Putamen (tissue), 1 donor: Measurements from ENCODE around the gene NDUFAF2.

Experiments used
- DNase-seq: peaks from one replicate; pipeline ENCODE4 v3.0.0-alpha.2; 2016; ENCODE audit warnings: low spot score

Gene NDUFAF2

DNA sequence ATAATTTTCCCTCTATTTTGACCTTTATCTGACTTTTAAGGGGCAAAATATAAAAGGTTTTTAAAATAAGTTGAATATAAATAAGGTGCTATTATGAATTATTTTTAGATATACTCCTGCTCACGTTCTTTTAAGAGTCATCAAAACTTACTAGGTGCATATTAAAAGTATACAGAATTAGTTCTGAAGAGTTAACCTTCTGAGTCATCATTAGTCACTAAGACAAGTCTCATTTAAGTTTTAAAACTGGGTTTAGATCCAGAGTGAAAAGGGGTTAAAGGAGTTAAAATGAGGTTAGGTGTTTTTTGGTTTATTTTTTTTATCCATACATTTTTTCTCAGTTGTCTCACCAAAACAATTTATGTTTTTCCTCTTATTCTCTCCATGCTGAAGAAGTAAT is 175.5 kb downstream of the NDUFAF2 start:
- no peak for DNase-seq

DNA sequence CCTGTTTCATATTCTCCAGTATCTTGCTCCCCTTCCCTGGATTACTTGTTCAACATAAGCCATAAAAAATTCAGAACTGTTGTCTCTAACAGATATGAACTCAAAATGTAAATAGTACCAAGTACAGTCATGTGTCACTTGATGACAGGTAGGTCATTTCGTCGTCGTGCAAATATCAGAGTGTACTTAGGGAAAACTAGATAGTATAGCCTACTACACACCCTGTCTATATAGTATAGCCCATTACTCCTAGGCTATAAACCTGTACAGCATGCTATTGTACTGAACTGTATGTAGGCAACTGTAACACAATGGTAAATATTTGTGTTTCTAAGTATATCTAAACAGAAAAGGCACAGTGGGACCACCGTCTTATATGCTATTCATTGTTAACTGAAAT is 178.1 kb downstream of the NDUFAF2 start:
- no peak for DNase-seq

DNA sequence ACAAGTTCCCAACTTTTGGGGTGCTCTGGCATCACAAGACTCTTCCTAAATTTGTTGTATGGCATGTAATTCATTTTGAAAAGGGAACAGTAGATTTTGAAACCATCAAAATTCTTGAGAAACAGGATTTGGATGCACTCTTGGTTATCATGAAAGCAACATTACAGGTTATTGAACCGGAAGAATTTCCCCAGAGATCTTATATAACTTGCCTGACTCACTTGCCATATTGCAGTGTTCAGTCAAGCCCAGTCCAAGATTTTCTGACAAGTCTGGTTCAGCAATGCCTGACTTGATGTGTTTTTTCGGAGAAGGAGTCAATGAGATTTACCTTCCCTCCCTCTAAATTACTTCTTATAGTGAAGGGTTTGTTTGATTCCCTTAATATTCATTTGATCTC is 185.3 kb downstream of the NDUFAF2 start:
- no peak for DNase-seq

DNA sequence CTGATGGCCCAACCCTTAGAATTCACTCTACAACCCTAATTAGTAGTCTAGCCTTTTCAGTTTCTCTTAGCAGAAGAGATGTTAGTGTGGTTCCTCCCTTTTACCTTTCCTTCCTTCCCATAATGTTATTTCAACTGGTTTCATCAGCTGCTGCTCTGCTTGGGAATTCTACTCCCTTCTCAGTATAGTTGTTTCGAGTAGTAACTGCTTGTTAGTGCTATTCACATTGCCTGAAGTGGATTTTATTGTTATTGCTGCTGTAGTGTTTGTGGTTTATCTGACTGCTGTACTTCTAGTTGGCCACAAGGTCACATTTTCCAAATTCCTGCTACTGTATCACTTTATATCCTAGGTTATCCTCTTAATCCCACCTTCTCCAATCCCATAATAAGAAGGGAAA is 187.6 kb downstream of the NDUFAF2 start:
- DNase-seq = no peak

DNA sequence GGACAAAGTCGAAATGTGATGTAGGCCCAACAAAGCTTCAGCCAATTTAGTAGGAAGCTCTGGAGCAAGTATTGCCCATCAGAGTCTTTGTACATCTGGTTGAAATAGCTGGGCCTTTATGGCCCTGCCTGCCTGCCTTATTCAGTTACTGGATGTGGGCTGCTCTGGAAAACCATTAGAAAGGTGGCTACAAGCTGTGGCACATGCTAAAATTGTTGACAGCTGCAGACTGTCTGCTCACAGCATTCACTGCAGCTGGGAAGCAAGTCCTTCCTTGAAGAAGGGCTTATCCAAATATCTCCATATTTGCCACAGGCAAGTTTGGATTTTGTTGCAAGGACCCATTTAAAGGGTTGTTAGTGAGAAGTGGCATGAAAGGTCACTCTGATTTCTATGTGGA is 192.8 kb downstream of the NDUFAF2 start:
- no peak for DNase-seq

DNA sequence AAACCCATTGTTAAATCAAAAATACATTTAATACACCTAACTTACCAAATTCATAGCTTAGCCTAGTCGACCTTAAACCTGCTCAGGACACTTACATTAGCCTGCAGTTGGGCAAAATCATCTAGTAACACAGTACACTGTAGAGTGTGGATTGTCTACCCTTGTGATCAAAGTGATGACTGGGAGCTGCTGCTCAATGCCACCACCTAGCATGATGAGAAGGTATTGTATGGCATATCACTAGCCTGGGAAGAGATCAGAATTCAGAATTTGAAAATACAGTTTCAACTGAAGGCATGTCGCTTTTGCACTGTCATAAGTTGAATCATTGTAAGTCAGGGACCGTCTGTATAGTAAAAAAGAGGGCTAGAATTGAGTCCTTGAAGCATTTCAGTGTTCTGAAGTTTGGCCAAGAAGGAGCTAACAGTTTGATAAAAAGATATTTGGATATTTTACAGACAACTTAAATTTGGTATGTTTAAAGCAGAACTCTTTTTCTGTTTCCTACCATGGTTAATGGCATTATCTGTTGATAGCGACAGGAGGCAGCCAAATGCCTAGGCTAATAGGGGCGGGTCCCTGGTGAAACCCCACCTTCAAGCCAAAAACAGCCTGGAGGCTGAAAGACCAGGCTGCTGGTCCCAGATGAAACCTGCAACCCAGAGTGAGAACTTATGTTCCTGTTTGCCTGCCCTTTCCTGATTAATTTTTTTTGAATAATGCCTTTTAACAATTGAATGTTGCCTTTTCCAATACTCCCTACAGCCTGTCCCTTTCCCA is 194.3 kb downstream of the NDUFAF2 start:
- no peak for DNase-seq

DNA sequence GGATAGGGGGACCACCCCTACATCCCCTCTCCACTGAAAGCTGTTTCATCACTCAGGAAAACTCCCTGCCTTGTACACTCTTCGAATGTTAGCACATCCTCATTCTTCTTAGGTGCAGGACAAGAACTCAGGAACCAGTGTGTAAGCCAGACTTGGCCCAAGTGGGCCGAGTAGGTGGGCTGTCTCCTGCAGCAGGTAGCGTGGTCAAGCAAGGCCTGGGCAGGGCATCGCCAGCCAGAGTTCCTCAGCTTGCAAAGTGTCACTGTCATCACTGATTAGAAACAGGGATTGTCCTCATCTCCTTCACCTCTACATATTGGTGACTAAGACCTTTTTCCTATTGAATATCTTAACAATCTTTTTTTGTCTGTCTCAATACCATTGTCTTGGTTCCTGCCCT is 194.9 kb downstream of the NDUFAF2 start:
- no peak for DNase-seq

DNA sequence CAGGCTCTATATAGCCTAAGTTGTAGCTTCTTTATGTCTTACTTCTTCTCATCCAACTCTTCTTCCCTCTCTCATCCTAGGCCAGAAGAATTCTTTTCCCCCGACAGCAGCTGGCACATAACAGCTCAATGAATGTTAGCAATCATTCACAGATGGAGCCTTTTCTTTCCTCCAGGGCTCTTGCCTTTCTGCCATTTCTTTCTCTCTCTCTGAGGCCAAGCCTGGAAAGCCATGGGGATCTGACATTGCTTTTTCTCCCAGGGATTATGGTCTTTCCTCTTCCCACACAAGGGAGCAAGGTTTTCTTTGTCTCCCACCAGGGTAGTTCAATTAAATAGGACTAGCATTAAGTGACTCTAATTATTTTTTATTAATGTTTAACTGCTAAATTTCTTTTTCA is 196.8 kb downstream of the NDUFAF2 start:
- DNase-seq = no peak

DNA sequence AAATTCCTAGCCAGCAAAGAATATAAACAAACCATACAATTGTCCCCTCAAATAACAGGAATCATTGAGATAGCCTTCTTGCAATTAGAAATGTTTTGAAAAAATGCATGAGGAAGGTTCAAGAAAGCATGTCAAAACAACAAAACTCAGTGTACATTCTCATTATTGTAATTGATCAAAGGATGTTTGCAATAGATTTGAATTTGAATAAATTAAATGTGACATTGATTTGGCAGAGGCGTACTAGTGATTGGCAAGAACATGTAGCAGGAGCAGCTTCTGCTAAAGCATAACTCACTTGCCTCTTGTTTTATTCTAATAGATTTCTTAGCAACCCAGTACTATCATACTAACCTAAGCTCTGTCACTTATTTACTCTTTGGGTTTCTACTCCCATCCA is 197.4 kb downstream of the NDUFAF2 start:
- peak; percentile 21 for DNase-seq

DNA sequence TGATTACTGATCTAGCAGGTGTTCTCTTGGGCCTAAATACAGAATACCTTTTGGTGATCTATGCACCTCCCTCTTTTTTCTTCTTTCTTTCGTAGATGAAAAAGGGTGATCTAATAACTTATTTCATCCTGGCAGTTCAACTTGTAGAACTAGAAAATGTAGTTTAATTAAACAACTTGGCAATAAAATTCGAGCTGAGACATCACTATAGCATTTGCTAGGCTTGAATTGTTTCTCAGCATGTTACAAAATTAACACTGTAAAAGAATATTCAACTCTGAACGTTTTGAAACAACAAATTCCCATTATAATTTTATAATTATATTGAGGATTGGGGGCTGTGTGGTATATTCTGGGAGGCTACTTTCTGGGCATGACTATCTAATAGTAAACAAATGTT is 197.8 kb downstream of the NDUFAF2 start:
- DNase-seq = no peak

DNA sequence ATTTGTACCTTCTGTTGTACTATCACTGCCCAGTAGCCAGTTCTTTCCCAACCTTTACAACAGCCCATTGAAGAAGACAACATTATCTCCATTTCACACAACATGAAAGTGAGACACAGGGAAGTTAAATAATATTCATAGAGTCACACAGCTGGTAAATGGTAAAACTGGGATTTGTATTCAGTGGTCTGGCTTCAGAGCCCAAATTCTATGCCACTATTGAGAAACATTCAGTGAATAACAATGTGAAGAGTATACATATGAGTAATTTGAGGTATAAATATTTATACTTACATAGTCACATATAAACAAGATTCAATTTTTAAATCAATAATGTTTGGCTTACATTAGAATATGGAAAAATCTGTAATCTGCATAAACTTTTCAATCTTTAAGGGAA is 203.5 kb downstream of the NDUFAF2 start:
- no peak for DNase-seq

DNA sequence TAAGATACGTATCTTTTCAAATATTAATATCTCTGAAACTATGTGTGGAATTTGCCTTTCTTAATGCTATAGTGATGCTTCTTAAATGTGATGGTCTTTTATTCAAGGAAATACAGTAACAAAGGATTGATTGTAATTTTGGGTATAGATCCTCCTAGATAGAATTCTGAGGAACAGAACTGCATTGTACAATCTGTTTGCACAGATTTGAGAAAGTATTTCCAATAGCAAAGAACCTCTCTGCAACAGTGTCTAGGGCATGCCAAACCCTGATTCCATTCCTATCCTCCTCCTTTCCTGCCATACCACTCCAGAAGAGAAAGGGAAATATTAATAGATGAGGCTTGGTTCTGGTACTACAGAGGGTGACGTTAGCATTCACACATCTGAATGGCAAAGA is 206.9 kb downstream of the NDUFAF2 start:
- DNase-seq = no peak

DNA sequence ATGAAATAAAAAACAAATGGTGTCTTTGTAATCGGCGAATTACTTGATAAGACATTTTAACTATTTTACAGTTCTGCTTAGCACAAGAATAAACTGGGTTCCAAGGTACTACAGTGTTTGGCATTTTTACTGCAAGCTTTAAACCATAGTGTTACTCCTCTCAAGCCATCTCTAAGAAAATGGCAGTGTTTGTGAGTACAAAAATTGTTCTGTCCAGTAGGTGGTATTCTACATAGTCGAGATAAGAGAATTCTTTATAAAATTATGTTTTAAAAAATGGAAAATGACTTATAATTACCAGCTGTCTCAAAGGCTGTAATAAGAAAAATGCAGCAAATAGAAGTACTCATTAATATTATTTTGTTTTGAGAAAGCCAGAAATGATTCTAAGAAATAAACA is 214.1 kb downstream of the NDUFAF2 start:
- DNase-seq = no peak

DNA sequence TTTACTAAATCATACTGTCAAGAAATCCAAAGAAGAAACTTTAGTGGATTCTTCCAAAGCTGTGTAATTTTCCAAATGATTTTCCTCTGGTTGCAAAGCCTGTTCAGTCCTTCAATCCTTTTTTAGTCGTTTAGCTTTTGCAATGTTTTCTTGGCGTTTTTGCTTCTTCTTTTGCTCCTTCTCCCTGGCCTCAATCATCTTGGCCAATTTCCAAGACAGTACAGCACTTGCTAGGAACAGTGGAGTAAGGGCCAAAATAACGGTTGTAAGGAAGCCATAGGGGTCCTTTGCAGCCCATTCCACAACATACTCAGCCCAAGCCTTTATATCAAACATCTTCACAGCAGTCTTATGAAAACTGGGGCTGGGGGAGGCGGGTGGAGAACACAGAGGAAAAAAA is 214.8 kb downstream of the NDUFAF2 start:
- no peak for DNase-seq

DNA sequence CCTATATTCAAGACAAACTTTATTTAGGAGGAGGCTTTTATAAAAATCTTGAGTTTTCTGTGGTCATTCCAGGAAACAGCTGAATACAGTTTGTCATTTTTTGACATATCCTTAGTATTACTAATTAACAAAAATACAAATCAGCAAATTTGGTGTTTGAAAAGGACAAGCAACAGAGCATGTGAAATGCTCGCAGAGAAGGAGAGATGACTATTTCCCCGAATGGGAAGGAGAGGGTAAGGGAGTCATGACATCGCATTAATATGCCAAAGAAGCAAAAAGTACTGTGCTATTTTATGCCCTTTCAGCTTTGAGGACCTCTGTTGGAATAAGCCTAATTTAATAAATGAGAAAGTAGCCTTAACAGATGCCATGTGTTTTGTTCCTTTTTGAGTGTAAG is 215.5 kb downstream of the NDUFAF2 start:
- no peak for DNase-seq

DNA sequence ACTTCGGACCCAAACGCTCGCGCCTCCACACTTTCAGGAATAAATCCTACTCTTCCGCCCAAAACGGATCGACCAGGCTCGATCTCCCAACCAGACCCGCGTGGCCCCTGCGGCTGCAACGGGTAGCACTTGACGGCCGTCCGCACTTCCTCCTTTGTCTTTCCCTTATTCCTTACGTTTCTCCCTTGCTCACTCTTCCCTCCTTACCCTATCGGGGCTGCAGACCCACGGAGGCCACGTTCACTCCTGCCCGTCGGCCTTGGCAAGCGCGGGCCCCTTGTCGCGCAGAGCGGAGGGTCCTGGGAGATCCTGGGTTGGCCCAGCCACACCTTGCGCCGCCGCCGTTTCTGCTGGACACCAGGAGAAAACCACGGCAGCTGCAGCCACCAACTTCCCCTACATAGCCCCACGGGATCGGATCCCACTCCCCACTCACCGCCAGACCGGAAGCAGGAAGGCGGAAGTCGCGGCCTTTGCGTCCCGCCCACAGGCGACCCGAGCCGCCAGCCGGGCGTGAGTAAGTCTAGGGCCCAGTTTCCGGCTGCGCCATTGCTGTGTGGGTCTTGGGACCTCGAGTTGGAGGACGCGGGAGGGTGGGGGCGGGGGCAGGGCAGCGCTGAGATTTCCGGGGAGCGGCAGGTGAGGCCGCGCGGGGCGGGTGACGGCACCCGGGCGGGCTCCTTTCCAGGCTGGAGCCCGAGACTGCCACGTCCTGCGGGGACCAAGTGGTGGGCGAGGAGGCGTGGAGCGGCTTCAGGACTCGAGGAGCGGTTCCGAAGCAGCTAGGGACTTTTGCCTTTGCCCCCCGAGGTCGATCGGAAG is 217.2 kb downstream of the NDUFAF2 start, which contains the start of gene SMIM15:
Gene SMIM15, minus strand, starts transcription at position 459 of the 822 bp plus-strand sequence. CDS start 2,297 bp downstream, outside the sequence.
- DNase-seq = peak; percentile 83

DNA sequence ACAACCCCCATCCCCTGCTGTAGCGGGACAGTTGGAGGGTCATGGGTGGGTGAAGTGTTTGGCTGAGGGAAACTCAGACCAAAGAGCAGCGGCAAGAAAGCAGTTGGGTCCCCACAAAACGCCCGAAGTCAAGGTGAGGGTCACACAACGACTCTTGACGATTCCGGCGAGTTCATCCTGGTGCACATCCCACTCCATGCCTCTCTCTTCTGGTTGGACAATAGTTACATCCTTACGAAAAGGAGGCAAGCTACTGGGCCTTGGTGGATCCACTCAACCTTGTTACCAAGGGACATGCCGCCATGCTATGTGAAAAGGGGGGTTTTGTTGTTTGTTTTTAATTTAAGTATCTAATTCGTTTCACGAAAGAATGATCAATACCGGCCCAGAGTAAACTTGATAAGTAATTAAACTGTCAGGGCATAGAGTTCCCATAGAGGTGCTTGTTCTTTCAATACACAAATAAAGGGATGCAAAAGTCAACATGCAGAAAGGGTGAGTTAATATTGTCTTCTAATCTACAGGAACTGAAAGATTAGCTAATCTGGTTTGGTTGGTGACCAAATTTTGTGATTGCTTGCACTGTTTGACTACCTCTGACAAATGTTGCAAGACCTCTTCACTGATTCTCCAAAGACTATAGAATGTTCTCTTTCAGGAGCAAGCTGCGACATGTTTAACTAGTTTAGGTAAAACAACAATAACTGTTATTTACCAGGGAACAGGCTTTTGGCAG is 218.0 kb downstream of the NDUFAF2 start:
- DNase-seq = peak; percentile 24

DNA sequence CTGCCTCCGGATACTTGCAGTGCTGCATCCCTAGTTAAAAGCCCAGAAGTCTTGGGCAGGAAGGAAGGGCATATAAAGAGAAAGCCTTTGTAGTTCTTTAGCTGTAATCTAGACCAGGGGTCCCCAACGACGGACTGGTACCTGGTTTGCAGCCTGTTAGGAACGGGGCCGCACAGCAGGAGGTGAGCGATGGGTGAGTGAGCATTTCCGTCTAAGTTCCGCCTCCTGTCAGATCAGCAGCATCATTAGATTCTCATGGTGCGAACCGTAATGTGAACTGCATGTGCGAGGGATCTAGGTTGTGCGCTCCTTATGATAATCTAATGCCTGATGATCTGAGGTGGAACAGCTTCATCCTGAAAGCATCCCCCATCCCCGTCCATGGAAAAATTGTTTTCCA is 218.9 kb downstream of the NDUFAF2 start:
- no peak for DNase-seq

DNA sequence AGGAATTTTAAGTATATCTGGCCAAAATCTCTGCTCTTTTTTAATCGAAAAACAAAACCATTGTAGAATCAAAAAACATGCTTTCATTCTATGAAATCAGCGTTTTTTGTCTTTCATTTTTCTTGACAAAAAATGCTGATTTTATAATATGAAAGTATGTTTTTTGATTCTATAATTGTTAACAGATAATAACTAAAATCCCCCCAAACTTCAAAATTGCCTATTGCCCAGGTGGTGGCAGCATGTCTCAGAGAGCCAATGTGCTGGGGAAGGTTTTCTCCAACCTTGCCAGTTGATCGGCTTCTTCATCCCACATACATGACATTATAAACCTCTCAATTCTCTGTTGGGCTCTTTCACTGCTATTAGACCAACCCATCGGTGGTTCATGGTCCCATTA is 222.4 kb downstream of the NDUFAF2 start:
- DNase-seq = peak; percentile 36

DNA sequence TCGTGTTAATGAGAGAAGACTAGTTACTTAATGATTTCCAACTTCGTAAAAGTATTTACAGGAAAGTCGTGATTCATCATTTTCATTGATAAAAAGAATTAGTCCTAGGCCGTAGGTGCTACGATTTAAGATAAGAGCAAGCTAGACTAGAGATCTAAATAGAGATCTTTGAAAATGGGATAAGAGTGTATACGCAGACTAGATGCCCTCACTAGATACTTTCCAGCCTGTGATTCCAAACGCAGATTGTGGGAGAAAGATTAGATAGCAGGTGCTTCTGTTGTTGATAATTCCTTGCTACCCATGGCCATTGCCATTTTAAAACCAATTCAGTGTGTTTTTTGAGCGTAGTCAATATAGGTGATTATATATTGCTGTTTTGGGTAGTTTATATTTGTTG is 223.9 kb downstream of the NDUFAF2 start:
- no peak for DNase-seq

DNA sequence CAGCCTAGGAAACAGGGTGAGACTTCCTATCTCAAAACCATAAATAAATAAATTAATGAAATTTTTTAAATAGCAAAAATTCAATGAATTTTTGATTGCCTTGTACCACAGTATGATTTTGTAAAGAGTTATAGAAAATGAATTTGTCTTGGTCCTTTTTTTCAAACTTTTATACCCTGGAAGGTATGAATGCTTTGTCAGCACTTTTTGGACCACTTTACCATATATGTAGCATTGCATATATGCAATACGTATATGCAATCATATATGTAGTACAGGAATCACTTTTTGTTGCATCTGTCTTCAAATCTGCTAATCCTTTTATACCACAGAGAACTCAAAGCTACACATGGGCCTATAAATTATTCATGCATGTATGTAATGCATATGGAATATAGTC is 226.5 kb downstream of the NDUFAF2 start:
- no peak for DNase-seq

DNA sequence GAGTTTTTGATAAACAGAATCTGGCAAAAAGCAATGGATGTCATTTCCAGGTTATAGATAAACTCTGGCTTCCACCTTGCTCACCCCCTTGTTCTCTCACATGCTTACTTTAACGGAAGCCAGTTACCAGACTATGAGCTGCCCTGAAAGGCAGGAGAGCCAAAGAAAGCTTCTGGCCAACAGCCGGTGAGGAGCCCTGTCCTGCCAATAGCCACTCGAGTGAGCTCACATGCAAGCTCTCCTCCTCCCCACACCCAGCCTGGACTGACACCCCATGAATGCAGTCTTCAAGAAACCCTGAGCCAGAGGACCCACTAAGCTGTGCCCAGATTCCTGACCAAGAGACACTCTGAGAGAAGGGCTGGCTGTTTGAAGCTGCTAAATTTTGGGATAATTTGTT is 231.6 kb downstream of the NDUFAF2 start:
- DNase-seq = no peak

DNA sequence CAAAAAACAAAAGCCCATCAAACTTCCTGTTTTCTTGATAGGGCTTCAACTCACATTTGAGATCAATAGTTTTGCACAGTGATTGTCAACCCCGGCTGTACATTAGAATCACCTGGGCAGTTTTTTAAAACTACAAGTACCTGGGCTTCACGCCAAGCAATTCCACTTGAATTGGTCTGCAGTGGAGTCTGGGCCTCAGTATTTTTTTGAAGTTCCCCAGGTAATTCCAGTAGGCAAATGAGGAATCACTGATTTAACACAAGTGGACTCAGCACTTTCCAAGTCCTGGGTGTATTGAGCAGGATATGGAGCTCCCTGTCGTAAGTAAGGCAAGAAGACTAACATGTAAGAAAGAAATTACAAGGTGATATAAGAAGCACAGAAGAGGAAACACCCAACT is 232.1 kb downstream of the NDUFAF2 start:
- no peak for DNase-seq
